PC-9 (cell line): Measurements from ENCODE around the gene SPINK2. TPM values are rescaled to one million over a fixed set of nuclear protein-coding genes. Genes with fewer than 3 reads are reported as not detected.

Experiments
- BruUV-seq: library from RNA; stranded (reverse); fragments of 400-500 nt; replicated peaks from 2 replicates; lab custom pipeline; 2021; lab: Mats Ljungman, UMichigan
- CTCF ChIA-PET: fragments of 300-600 bp; sonication (Branson Sonifier 250); formaldehyde crosslinking; loops from one replicate; lab custom pipeline; 2022; ENCODE audit warnings: antibody characterized with exemption; lab: Charles Lee
- POLR2A ChIA-PET: fragments of 300-600 bp; sonication (Branson Sonifier 250); formaldehyde crosslinking; loops from one replicate; lab custom pipeline; 2022; ENCODE audit warnings: antibody characterized with exemption; ENCODE audit not compliant: unreplicated experiment; lab: Charles Lee
- DNase-seq, 2 experiments: peaks; one replicate each; pipeline versions ENCODE4 v3.0.0 to v3.0.0-alpha.2; 2015 to 2022; ENCODE audit warnings: mixed read lengths in 1 of 2
- H2AFZ ChIP-seq: fragments of 200-600 bp; sonication (generic); 2 replicates; pipeline ENCODE4 v1.8.1; 2017; ENCODE audit warnings: antibody characterized with exemption
- H3F3A ChIP-seq: fragments of 200-600 bp; sonication (generic); 2 replicates; pipeline ENCODE4 v1.8.1; 2017; ENCODE audit warnings: antibody characterized with exemption, mild to moderate bottlenecking, low read depth; ENCODE audit not compliant: insufficient read depth
- H3K27ac ChIP-seq: fragments of 200-600 bp; sonication (generic); 2 replicates; pipeline ENCODE4 v1.6.1; 2016; ENCODE audit warnings: mixed run types
- H3K27me3 ChIP-seq: fragments of 200-600 bp; sonication (generic); 2 replicates; pipeline ENCODE4 v1.6.1; 2016; ENCODE audit warnings: low read depth, mixed run types; ENCODE audit not compliant: insufficient read depth
- H3K36me3 ChIP-seq: fragments of 200-600 bp; sonication (generic); 2 replicates; pipeline ENCODE4 v1.6.1; 2016; ENCODE audit warnings: low read depth, mixed run types
- H3K4me1 ChIP-seq: fragments of 200-600 bp; sonication (generic); replicated peaks from 2 replicates; pipeline ENCODE4 v1.6.1; 2016; ENCODE audit warnings: mixed run types; ENCODE audit not compliant: insufficient read depth
- H3K4me2 ChIP-seq: fragments of 200-600 bp; sonication (generic); 2 replicates; pipeline ENCODE4 v1.6.1; 2017; ENCODE audit warnings: mixed run types
- H3K4me3 ChIP-seq: fragments of 200-600 bp; sonication (generic); 2 replicates; pipeline ENCODE4 v1.6.1; 2016; ENCODE audit warnings: mixed run types
- H3K79me2 ChIP-seq: fragments of 200-600 bp; sonication (generic); 2 replicates; pipeline ENCODE4 v1.6.1; 2017; ENCODE audit warnings: low read depth, mixed run types
- H3K9me2 ChIP-seq: fragments of 200-600 bp; sonication (generic); 2 replicates; pipeline ENCODE4 v1.8.1; 2017; ENCODE audit warnings: mild to moderate bottlenecking; ENCODE audit not compliant: insufficient read depth
- H3K9me3 ChIP-seq: fragments of 200-600 bp; sonication (generic); 2 replicates; pipeline ENCODE4 v1.8.1; 2016; ENCODE audit warnings: low read depth; ENCODE audit not compliant: insufficient read depth
- H4K20me1 ChIP-seq: fragments of 200-600 bp; sonication (generic); 2 replicates; pipeline ENCODE4 v1.8.1; 2017; ENCODE audit not compliant: insufficient read depth
- CTCF ChIP-seq: fragments of 200-600 bp; sonication (generic); conservative IDR thresholded peaks from 2 replicates; pipeline ENCODE4 v1.6.1; 2017; ENCODE audit warnings: mixed run types, antibody characterized with exemption, mild to moderate bottlenecking, moderate library complexity
- EZH2 ChIP-seq: fragments of 200-600 bp; sonication (generic); IDR thresholded peaks from 2 replicates; pipeline ENCODE4 v1.8.0; 2017; ENCODE audit warnings: antibody characterized with exemption, low read depth
- intact Hi-C: fragments of 100-400 bp; cut with micrococcal nuclease; formaldehyde crosslinking; loops from one replicate; pipeline ENCODE4 v1.10.0; 2022; ENCODE audit not compliant: unreplicated experiment
- total RNA-seq: library from RNA; stranded (reverse); gene quantifications from 2 replicates; pipeline ENCODE4 v1.2.3, GENCODE V29; 2021

The SPINK2 gene
- total RNA-seq, 1 experiment from 2014 or later: not detected

- Histone ChIP-seq H3K36me3 (no peaks in the 10 kb centered on the region), H3K79me2 (no peaks in the 10 kb centered on the region), H3F3A (no peaks in the 10 kb centered on the region), H3K9me3 (no peaks in the 10 kb centered on the region), H3K4me1 (no peaks in the 10 kb centered on the region), H3K4me2 (no peak overlapping the region), H3K9me2 (no peaks in the 10 kb centered on the region), H3K27me3 (no peaks in the 10 kb centered on the region), H2AFZ (no peak overlapping the region), H3K27ac (no peak overlapping the region), H4K20me1 (no peaks in the 10 kb centered on the region), H3K4me3 (no peak overlapping the region)
- no peak for DNase-seq
- intact Hi-C loops: no loop called here
- CTCF ChIA-PET: no interaction called here
- no peak for TF ChIP-seq CTCF
- TF ChIP-seq EZH2: no peak
- BruUV-seq: no TSS peak
- POLR2A ChIA-PET: no interaction called here
Observed at GRCh38 chr4:56796211-56796610, 25.3 kb downstream of the SPINK2 start.

- no peak overlapping the region for H3K27ac ChIP-seq
- no peaks in the 10 kb centered on the region for H3F3A ChIP-seq
- no peak overlapping the region for H2AFZ ChIP-seq
- H3K36me3 ChIP-seq: no peaks in the 10 kb centered on the region
- H3K4me1 ChIP-seq: no peaks in the 10 kb centered on the region
- BruUV-seq: no TSS peak
- no peak overlapping the region for H3K4me2 ChIP-seq
- DNase-seq: no peak
- no peaks in the 10 kb centered on the region for H4K20me1 ChIP-seq
- no peaks in the 10 kb centered on the region for H3K9me2 ChIP-seq
- H3K9me3 ChIP-seq: no peaks in the 10 kb centered on the region
- ChIA-PET POLR2A (no interaction called here), CTCF (no interaction called here)
- TF ChIP-seq CTCF: no peak
- no peak for TF ChIP-seq EZH2
- H3K4me3 ChIP-seq: no peak overlapping the region
- intact Hi-C loops: no loop called here
- H3K79me2 ChIP-seq: no peaks in the 10 kb centered on the region
- H3K27me3 ChIP-seq: no peaks in the 10 kb centered on the region
Observed at GRCh38 chr4:56791316-56791715, 30.2 kb downstream of the SPINK2 start.

GRCh38 chr4:56790691-56791091 lies 30.8 kb downstream of the SPINK2 start:
- no peaks in the 10 kb centered on the region for H4K20me1 ChIP-seq
- BruUV-seq: no TSS peak
- no peaks in the 10 kb centered on the region for H3K27me3 ChIP-seq
- no peaks in the 10 kb centered on the region for H3K9me3 ChIP-seq
- H3K4me2 ChIP-seq: no peak overlapping the region
- CTCF ChIA-PET: no interaction called here
- no peaks in the 10 kb centered on the region for H3K79me2 ChIP-seq
- no peak overlapping the region for H3K27ac ChIP-seq
- TF ChIP-seq CTCF (no peak), EZH2 (no peak)
- no peak for DNase-seq
- H3K36me3 ChIP-seq: no peaks in the 10 kb centered on the region
- H3K9me2 ChIP-seq: no peaks in the 10 kb centered on the region
- no peak overlapping the region for H3K4me3 ChIP-seq
- H2AFZ ChIP-seq: no peak overlapping the region
- intact Hi-C loops: no loop called here
- POLR2A ChIA-PET: no interaction called here
- H3K4me1 ChIP-seq: no peaks in the 10 kb centered on the region
- no peaks in the 10 kb centered on the region for H3F3A ChIP-seq
